HFFc6 (cell line): ENCODE results near the gene NABP2. TPM values are rescaled to one million over a fixed set of nuclear protein-coding genes. Genes with fewer than 3 reads are reported as not detected.

Experiments used
- DNase-seq: peaks from one replicate; pipeline ENCODE4 v3.0.0-alpha.2; 2018
- H3K27ac Mint-ChIP-seq: 2 replicates; pipeline ENCODE4 v1.8.0; 2020; ENCODE audit warnings: mild to moderate bottlenecking, mixed read lengths
- H3K27me3 Mint-ChIP-seq: 2 replicates; pipeline ENCODE4 v1.8.0; 2021; ENCODE audit warnings: mild to moderate bottlenecking, moderate library complexity, mixed read lengths; ENCODE audit not compliant: insufficient read depth
- H3K36me3 Mint-ChIP-seq: 2 replicates; pipeline ENCODE4 v1.8.0; 2021; ENCODE audit warnings: low read depth, mixed read lengths
- H3K4me1 Mint-ChIP-seq: 2 replicates; pipeline ENCODE4 v1.8.0; 2020; ENCODE audit warnings: low read depth, mixed read lengths
- H3K4me3 Mint-ChIP-seq: 2 replicates; pipeline ENCODE4 v1.8.0; 2020; ENCODE audit warnings: mild to moderate bottlenecking, moderate library complexity, mixed read lengths
- H3K9me3 Mint-ChIP-seq: 2 replicates; pipeline ENCODE4 v1.8.0; 2020; ENCODE audit warnings: mild to moderate bottlenecking, mixed read lengths
- total RNA-seq, 6 experiments: library from RNA; stranded (reverse); fragmentation: NEBNext Ultra II Directional; extraction: Animal tissue kit (Norgen Biotek cat#: 25700); gene quantifications; 2 replicates in 1 of 6; 3 replicates in 5 of 6; pipeline ENCODE4 v1.2.3, GENCODE V29; 2021
- TF ChIP-seq, protein P1 (sequence below): fragments of 200-600 bp; sonication (generic); IDR thresholded peaks from 2 replicates; pipeline ENCODE4 v1.5.0; 2021; ENCODE audit warnings: antibody characterized with exemption, mild to moderate bottlenecking

NABP2 gene
- total RNA-seq, 6 experiments from 2014 or later: 46.8 to 53.6 (median 49.4) TPM

DNA sequence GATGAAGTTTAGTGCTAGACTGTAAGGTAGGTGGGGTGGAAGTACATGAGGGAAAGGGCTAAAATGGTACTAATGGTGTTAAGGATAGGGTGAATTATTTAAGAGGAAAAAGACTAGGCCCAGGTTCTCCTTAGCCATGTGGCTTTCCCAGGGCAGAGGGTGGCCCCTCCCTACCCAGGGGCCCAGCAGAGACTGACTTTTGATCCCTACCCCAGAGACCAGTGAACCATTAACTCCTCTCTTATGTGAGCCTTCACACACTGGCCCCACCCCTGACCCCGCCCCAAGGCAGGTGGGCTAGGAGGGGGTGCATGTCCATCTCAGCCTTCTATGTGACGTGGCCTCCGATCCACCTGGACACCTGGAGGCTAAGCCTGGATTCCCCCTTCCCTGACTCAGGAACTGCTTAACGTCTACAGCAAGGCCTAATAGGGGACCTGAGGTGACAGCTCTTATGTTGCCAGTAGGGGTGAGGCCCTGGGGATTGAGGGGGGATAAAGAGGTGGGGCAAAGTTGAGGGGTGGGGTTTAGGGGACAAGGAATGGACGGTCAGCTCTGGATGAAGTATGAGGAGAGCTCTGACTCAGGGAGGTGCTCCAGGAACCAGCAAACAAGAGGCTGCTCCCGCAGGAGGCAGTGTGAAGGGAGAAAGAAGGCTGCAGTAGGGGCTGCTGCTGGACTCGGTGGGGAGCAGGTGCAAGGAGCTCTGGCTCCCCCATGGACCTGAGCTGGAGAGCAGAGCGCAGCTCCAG, 6.5 kb downstream of the NABP2 start:
- TF ChIP-seq, protein P1, sequence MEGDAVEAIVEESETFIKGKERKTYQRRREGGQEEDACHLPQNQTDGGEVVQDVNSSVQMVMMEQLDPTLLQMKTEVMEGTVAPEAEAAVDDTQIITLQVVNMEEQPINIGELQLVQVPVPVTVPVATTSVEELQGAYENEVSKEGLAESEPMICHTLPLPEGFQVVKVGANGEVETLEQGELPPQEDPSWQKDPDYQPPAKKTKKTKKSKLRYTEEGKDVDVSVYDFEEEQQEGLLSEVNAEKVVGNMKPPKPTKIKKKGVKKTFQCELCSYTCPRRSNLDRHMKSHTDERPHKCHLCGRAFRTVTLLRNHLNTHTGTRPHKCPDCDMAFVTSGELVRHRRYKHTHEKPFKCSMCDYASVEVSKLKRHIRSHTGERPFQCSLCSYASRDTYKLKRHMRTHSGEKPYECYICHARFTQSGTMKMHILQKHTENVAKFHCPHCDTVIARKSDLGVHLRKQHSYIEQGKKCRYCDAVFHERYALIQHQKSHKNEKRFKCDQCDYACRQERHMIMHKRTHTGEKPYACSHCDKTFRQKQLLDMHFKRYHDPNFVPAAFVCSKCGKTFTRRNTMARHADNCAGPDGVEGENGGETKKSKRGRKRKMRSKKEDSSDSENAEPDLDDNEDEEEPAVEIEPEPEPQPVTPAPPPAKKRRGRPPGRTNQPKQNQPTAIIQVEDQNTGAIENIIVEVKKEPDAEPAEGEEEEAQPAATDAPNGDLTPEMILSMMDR: no peak
- H3K4me1 Mint-ChIP-seq: peaks cover 2% of the 10 kb centered on the region
- no peaks in the 10 kb centered on the region for H3K9me3 Mint-ChIP-seq
- H3K27ac Mint-ChIP-seq: no peak overlapping the region
- no peaks in the 10 kb centered on the region for H3K36me3 Mint-ChIP-seq
- peaks cover 12% of the 10 kb centered on the region for H3K27me3 Mint-ChIP-seq
- DNase-seq: no peak
- H3K4me3 Mint-ChIP-seq: no peak overlapping the region

DNA sequence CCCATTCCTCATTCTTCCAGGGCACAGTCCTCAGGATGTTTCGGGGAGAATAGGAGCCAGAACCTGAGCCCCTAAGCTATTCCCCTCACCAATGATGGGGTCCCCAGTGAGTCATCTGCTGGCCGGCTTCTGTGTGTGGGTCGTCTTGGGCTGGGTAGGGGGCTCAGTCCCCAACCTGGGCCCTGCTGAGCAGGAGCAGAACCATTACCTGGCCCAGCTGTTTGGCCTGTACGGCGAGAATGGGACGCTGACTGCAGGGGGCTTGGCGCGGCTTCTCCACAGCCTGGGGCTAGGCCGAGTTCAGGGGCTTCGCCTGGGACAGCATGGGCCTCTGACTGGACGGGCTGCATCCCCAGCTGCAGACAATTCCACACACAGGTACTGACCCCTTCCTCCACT, 7.0 kb downstream of the NABP2 start:
- Mint-ChIP-seq H3K36me3 (peaks cover 2% of the 10 kb centered on the region), H3K27me3 (peaks cover 13% of the 10 kb centered on the region), H3K4me3 (no peak overlapping the region), H3K9me3 (no peaks in the 10 kb centered on the region), H3K4me1 (no peaks in the 10 kb centered on the region), H3K27ac (no peak overlapping the region)
- TF ChIP-seq, protein P1: no peak
- no peak for DNase-seq

DNA sequence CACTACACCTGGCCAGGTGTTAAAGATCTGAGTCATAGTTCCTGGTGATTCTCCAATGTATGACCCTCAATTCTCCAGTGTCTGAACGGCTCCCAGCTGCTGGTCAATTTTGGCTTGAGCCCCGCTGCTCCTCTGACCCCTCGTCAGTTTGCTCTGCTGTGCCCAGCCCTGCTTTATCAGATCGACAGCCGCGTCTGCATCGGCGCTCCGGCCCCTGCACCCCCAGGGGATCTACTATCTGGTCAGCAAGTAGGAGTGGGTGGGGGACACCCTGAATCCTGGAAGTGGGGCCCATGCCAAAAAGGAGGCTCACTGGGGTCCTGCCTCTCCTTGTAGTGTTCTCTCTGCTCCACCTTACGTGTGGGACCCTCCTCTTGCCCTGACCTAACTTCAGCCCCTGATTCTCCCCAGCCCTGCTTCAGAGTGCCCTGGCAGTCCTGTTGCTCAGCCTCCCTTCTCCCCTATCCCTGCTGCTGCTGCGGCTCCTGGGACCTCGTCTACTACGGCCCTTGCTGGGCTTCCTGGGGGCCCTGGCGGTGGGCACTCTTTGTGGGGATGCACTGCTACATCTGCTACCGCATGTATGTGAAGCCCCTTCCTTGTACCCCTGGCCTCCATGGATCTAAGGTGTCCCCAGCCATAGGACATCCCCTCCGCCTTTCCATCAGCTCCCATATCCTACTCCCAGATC, 10.7 kb downstream of the NABP2 start:
- TF ChIP-seq, protein P1: no peak
- Mint-ChIP-seq H3K4me3 (no peak overlapping the region; the same call in 1 of the 2 replicates), H3K27ac (peak overlapping the region; percentile 19; the same call in 1 of the 2 replicates), H3K9me3 (no peaks in the 10 kb centered on the region), H3K27me3 (peaks cover 16% of the 10 kb centered on the region), H3K36me3 (peaks cover 5% of the 10 kb centered on the region), H3K4me1 (no peaks in the 10 kb centered on the region)
- DNase-seq: no peak

DNA sequence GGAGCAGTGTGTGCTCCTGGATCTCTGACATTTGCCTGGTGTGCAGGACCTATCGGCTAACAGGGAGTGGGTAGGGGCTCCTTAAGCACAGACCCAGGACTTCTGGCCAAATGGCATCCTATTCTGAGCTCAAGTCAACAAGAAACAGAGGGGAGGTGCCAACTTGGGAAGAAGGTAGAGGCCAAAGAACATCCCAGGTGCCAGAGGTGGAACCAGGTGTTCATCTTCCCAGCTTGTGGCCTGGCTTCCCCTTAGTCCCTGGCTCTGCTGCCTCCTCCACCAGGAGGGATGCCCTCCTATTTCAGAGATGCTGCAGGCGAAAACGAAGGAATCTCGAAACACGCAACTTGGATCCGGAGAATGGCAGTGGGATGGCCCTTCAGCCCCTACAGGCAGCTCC, 11.9 kb downstream of the NABP2 start:
- DNase-seq: no peak
- peaks cover 10% of the 10 kb centered on the region for H3K36me3 Mint-ChIP-seq
- no peak overlapping the region for H3K4me3 Mint-ChIP-seq
- H3K4me1 Mint-ChIP-seq: no peaks in the 10 kb centered on the region
- no peak overlapping the region; the same call in 1 of the 2 replicates for H3K27ac Mint-ChIP-seq
- TF ChIP-seq, protein P1: no peak
- H3K27me3 Mint-ChIP-seq: peaks cover 14% of the 10 kb centered on the region
- no peaks in the 10 kb centered on the region for H3K9me3 Mint-ChIP-seq

DNA sequence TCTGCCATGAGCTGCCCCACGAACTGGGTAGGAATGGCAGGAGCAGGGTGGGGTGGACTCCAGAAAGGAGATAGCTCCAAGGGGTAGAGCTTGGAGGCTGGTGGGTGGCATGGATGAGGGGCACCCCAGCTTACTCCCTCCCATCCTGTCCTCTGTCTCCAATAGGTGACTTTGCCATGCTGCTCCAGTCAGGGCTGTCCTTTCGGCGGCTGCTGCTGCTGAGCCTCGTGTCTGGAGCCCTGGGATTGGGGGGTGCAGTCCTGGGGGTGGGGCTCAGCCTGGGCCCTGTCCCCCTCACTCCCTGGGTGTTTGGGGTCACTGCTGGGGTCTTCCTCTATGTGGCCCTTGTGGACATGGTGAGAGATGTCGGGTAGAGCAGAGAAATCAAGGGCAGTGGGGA, 12.8 kb downstream of the NABP2 start:
- Mint-ChIP-seq H3K27ac (peak overlapping the region; percentile 16; the same call in 1 of the 2 replicates), H3K4me1 (no peaks in the 10 kb centered on the region)

More for the DNA sequence above, 12.8 kb downstream of the NABP2 start:
- TF ChIP-seq, protein P1: no peak
- Mint-ChIP-seq H3K27me3 (peaks cover 10% of the 10 kb centered on the region), H3K4me3 (no peak overlapping the region), H3K9me3 (no peaks in the 10 kb centered on the region), H3K36me3 (peaks cover 13% of the 10 kb centered on the region)
- DNase-seq: no peak
